ENCODE measurements around the gene CPT1C.
"Not testable (repeated sequence)": the region's sequence is repeated elsewhere in the genome, so short reads cannot be mapped to it uniquely, and the experiment has no call there.

CPT1C gene

GRCh38 chr19:49701271-49701786 lies 10.4 kb downstream of the CPT1C start:
- no peak for DNase-seq (ENCODE audit: low read depth in 2 of 2, low spot score in 1 of 2)

GRCh38 chr19:49704888-49705642 lies 14.1 kb downstream of the CPT1C start:
- no peak for DNase-seq (ENCODE audit: low read depth in 2 of 2, low spot score in 1 of 2)

DNA sequence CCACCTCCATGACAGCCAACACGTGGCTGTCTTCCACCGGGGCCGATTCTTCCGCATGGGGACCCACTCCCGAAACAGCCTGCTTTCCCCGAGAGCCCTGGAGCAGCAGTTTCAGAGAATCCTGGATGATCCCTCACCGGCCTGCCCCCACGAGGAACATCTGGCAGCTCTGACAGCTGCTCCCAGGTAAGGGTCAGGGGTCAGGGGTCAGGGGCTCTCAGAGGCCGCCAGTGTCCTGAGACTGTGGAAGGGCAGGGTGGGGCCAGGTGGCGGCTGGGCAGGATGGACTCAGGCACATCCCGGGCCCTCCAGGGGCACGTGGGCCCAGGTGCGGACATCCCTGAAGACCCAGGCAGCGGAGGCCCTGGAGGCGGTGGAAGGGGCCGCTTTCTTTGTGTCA lies 15.0 kb downstream of the CPT1C start:
- no peak for DNase-seq (ENCODE audit: low read depth in 2 of 2, low spot score in 1 of 2)

DNA sequence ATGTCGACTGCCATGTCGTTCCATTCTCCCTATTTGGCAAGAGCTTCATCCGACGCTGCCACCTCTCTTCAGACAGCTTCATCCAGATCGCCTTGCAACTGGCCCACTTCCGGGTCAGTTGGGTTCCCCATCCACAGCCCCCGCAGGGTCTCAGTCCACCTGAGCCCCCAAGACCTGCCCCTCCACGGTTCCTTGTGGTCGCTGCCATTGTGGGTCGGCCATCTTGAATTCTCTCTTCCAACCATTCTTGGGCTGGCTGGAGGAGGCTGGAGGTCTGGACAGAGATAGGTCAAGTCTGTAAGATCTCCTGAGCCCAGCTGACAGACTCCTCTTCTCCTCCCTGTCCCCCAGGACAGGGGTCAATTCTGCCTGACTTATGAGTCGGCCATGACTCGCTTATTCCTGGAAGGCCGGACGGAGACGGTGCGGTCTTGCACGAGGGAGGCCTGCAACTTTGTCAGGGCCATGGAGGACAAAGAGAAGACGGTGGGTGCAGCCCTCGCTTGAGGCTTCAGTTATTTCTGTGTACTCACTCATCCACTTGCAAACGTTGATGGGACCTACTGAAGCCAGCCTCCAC lies 19.5 kb downstream of the CPT1C start:
- DNase-seq (ENCODE audit: low read depth in 2 of 2, low spot score in 1 of 2): no peak

DNA sequence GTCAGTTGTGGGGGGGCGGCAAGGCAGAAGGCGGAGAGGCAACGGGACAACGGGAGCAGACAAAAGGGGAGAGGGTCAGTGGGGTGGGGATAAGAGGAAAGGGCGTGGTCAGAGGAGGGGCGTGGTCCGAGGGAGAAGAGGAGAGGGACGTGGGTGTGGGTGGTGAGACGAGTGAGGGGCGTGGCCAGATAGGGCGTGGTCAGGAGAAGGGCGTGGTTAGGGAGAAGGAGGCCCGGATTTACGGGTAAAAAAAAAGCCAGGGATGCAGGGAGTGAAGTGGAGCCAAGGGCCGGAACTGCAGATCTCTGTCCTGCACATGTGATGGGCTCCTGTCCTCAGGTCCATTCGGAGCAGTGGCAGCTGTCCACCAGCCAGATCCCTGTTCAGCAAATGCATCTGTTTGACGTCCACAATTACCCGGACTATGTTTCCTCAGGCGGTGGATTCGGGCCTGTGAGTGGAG lies 21.5 kb downstream of the CPT1C start:
- DNase-seq (ENCODE audit: low read depth in 2 of 2, low spot score in 1 of 2): no peak

DNA sequence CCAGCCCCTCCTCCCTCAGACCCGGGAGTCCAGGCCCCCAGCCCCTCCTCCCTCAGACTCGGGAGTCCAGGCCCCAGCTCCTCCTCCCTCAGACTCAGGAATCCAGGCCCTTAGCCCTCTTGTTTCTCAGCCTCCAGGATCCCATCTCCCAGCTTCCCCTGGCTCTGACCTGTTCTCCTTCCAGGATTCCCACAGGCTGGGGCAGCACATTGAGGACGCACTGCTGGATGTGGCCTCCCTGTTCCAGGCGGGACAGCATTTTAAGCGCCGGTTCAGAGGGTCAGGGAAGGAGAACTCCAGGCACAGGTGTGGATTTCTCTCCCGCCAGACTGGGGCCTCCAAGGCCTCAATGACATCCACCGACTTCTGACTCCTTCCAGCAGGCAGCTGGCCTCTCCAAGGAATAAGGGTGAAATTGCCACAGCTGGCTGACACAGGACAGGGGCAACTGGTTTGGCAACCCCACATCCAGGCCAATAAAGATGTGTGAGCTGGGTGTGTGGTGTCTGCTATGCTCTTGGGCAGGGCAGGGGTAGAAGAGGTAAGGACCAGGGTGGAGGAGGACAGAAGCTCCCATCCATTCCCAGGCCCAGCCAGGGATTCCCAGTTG lies 22.4 kb downstream of the CPT1C start:
- no peak for DNase-seq (ENCODE audit: low read depth in 2 of 2, low spot score in 1 of 2)

- no peak for DNase-seq (ENCODE audit: low read depth in 2 of 2, low spot score in 1 of 2)
These were observed 25.2 kb downstream of the CPT1C start for GRCh38 chr19:49716154-49716553.

- no peak for DNase-seq (ENCODE audit: low read depth in 2 of 2, low spot score in 1 of 2)
These were observed 27.6 kb downstream of the CPT1C start for GRCh38 chr19:49718511-49718910.

GRCh38 chr19:49718991-49719390 lies 28.1 kb downstream of the CPT1C start:
- no peak for DNase-seq (ENCODE audit: low read depth in 2 of 2, low spot score in 1 of 2)

GRCh38 chr19:49719420-49719819 lies 28.5 kb downstream of the CPT1C start:
- DNase-seq (ENCODE audit: low read depth in 2 of 2, low spot score in 1 of 2): not testable (repeated sequence)

GRCh38 chr19:49727217-49728030 lies 36.5 kb downstream of the CPT1C start:
- DNase-seq (ENCODE audit: low read depth in 2 of 2, low spot score in 1 of 2): no peak

GRCh38 chr19:49730166-49730565 lies 39.2 kb downstream of the CPT1C start:
- no peak for DNase-seq (ENCODE audit: low read depth in 2 of 2, low spot score in 1 of 2)

DNA sequence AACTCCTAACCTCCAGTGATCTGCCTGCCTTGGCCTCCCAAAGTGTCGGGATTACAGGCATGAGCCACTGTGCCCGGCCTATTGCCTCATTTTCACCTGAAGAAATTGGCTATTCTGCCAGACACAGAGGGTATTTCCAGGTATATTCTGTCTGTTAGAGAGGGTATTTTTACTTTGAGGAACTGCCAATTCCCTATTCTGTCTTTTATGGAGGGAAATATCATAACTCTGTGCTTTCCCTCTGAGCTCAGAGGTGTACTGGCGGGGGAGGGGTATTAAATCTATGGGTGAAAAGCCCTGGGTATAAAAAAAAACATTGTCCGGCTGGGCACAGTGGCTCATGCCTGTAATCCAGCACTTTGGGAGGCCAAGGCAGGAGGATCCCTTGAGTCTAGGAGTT lies 47.4 kb downstream of the CPT1C start:
- DNase-seq (ENCODE audit: low read depth in 2 of 2, low spot score in 1 of 2): no peak

- no peak for DNase-seq (ENCODE audit: low read depth in 2 of 2, low spot score in 1 of 2)
These were observed 48.2 kb downstream of the CPT1C start for GRCh38 chr19:49739098-49739497.

DNA sequence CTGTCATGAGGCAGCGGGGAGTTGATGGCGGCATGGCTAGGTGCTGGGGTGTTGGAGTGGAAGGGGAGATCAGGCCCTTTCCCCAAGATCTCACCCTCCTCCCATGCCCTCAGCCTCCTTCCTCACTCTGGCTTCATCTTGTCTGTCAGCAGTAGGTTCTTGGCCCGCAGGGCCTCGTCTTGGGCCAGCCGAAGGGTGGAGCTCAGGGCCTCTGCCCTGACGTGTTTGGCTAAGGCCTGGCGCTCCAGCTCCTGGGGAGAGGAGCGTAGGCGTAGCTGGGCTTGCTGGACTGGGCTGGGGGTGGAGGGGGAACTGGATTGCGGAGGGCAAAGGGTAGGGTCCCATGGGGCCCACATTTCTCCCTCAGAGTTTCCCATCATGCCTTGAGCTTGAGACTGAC lies 49.0 kb downstream of the CPT1C start:
- DNase-seq (ENCODE audit: low read depth in 2 of 2, low spot score in 1 of 2): no peak

- no peak for DNase-seq (ENCODE audit: low read depth in 2 of 2, low spot score in 1 of 2)
These were observed 50.4 kb downstream of the CPT1C start for GRCh38 chr19:49741210-49741844.

- DNase-seq (ENCODE audit: low read depth in 2 of 2, low spot score in 1 of 2): no peak
These were observed 54.0 kb downstream of the CPT1C start for GRCh38 chr19:49744946-49745381.

GRCh38 chr19:49746206-49746958 lies 55.5 kb downstream of the CPT1C start:
- peak in 1 of 2 donors; percentile 3 for DNase-seq (ENCODE audit: low read depth in 2 of 2, low spot score in 1 of 2)

- DNase-seq (ENCODE audit: low read depth in 2 of 2, low spot score in 1 of 2): no peak
These were observed 58.3 kb downstream of the CPT1C start for GRCh38 chr19:49749055-49749716.

- DNase-seq (ENCODE audit: low read depth in 2 of 2, low spot score in 1 of 2): no peak
These were observed 58.9 kb downstream of the CPT1C start for GRCh38 chr19:49749771-49750170.

Measured in stimulated activated CD8-positive, alpha-beta memory T cell treated with anti-CD3 and anti-CD28 coated beads, Interleukin-4, amount 100 ng/mL, for 1 hour (primary cell).